WI38 (cell line): ENCODE data around the gene NECAB3.
"Not testable (repeated sequence)": the region's sequence is repeated elsewhere in the genome, so short reads cannot be mapped to it uniquely, and the experiment has no call there.

Source experiments
- H3K4me3 ChIP-seq: 2 replicates; pipeline ENCODE4 v1.5.1; 2011; ENCODE audit warnings: low read depth, mild to moderate bottlenecking, control low read depth, low read length
- TF ChIP-seq, protein P1 (sequence below): IDR thresholded peaks from 2 replicates; pipeline ENCODE4 v1.5.1; 2012; ENCODE audit warnings: low read depth, mild to moderate bottlenecking, control low read depth, low read length

Gene NECAB3

DNA sequence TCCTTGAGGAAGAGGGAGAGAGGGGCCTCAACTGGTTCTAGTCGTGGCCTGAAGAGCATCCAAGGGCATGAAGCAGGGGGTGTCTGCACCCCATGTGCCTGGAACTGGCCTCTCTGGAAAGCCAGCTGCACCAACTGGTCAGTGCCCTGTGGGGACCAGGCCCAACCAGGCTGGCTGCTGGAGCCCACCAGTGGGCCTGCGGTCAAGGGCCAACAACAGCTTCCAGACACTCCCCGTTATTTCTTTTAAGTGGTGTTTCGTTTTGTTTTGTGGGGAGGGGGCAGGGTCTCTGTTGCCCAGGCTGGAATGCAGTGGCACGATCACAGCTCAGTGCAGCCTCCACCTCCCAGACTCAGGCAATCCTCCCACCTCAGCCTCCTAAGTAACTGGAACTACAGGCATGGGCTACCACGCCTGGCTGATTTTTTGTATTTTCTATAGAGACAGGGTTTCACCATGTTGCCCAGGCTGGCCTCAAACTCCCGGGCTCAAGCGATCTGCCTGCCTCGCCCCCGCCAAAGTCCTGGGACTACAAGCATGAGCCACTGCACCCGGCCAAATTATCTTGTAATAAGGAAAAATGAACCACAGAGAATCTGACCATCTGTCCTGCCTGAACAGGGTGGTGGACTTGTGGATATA lies 24.0 kb downstream of the NECAB3 start:
- TF ChIP-seq, protein P1, sequence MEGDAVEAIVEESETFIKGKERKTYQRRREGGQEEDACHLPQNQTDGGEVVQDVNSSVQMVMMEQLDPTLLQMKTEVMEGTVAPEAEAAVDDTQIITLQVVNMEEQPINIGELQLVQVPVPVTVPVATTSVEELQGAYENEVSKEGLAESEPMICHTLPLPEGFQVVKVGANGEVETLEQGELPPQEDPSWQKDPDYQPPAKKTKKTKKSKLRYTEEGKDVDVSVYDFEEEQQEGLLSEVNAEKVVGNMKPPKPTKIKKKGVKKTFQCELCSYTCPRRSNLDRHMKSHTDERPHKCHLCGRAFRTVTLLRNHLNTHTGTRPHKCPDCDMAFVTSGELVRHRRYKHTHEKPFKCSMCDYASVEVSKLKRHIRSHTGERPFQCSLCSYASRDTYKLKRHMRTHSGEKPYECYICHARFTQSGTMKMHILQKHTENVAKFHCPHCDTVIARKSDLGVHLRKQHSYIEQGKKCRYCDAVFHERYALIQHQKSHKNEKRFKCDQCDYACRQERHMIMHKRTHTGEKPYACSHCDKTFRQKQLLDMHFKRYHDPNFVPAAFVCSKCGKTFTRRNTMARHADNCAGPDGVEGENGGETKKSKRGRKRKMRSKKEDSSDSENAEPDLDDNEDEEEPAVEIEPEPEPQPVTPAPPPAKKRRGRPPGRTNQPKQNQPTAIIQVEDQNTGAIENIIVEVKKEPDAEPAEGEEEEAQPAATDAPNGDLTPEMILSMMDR: no peak
- no peak overlapping the region for H3K4me3 ChIP-seq

DNA sequence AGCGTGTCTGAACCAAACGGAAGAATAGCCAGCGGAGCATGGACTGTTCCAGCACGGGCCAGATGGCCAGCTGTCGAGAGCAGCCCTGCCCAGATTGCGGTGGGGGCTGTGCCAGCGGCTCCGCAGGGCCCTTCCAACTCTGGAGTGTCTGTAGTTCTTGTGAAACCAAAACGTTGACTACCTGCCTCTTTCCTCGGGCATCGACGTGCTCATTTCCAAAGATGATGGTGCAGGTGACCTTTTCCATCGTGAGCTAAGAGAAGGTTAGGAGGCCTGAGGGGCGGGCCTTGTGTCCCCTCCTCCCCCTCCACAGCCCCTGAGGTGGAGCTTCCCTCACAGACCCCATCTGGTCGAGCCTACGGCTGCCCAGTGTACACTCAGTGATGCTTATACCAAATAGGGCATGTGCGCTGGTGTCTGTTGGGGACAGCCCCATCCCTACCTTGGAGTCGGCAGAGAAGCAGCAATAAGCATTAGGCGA lies 25.0 kb downstream of the NECAB3 start:
- TF ChIP-seq, protein P1: no peak

DNA sequence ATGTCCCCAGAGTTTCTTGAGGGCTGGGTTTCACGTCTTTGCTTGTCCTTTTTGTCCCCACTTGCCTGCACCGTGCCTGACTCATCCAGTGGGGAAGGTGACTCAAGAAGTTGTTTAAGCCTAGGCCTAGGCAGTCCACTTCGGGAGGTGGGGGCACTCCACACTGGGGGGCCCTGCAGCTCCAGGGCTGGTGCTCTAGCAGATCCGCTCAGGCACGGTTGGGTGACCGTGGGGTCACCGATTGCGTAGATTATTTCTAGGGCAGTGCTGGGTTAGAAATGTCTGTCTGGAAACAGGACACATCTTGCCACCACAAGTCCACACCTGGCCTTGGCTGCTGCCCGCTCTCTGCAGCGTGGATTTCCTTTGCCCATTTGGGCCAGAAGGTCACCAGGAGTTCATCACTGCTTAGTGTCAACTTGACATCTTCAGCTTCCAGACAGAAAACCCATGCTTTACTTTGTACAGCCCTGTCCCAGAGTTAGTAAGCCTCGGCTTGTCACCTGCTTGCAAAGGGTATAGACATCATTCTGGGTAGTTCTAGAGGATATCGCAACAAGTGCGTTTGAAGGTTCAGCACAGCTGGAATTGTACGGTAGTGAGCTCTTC lies 25.7 kb downstream of the NECAB3 start:
- H3K4me3 ChIP-seq: no peak overlapping the region
- TF ChIP-seq, protein P1: no peak

More for the DNA sequence above, 25.0 kb downstream of the NECAB3 start:
- no peak overlapping the region for H3K4me3 ChIP-seq

DNA sequence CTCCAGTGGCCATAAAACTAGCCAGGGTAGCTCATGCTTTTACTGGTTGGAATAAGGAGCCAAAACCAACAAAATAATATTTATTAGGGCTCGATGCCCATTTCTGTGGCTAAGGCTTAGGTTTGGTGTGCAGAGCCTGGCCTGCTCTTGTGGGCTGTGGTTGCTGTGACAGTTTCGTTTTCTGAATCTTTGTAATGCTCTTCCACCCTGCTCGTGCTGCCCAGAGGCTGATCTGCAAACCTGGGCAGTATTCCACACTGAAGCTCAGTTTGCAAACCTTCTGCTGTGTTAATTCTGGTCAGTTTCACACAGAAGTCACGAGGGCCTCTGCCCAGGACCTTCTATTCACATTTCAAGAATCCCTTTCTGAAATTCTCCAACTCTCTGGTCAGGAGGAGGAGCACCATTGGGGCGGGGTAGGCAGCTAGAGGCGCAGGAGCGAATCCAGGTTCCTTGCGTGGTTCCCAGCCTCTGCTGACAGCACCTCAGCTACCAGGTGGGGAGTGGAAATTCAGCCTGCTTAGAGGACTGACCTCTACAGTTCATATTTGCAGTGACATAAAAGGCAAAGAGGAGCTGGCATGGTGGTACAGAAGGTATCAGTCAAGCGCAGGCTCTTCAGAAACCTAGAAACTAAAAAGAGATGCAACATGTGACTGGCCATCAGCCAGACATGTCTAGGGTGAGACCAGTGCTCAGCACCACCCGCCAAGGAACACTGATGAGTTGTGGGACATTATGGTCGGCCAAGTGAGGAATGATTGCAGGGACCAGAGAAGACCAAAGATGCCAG lies 26.4 kb downstream of the NECAB3 start:
- H3K4me3 ChIP-seq: no peak overlapping the region
- TF ChIP-seq, protein P1: no peak

DNA sequence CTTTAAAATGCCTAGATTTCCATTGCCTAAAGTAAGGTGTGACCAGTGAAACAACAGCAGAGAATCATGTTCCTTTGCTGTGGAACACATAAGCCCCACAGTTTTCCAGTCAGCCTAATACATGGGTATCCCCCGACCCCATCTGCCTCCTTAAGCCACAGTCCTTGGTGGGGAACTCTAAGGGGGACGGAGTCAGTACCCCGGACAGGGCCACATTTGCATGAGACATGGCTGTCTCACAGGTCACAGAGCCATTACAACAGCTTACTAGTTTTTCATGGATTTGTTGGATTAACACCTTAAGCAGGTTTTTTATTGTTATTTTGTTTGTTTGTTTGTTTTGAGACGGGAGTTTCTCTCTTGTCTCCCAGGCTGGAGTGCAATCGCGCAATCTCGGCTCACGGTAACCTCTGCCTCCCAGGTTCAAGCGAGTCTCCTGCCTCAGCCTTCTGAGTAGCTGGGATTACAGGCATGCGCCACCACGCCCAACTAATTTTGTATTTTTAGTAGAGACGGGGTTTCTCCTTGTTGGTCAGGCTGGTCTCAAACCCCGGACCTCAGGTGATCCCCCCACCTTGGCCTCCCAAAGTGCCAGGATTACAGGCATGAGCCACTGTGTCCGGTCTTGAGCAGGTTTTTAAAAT lies 27.1 kb downstream of the NECAB3 start:
- not testable (repeated sequence) for H3K4me3 ChIP-seq

DNA sequence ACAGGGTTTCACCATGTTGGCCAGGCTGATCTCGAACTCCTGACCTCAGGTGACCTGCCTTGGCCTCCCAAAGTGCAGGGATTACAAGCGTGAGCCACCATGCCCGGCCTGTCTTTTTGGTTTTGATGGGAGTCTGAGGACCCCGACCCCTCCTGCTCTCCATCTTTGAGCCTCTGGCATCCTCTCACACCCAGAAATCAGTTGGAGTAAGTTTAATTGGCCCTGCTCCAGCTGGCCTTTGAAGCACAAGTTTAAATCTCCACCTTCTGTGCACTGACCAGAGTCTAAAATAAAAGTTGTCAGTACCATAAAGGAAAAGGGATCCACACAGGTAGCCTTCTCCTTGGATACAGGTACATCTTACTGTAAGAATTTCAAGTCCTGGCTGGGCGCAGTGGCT lies 28.0 kb downstream of the NECAB3 start:
- TF ChIP-seq, protein P1: no peak
- H3K4me3 ChIP-seq: no peak overlapping the region

DNA sequence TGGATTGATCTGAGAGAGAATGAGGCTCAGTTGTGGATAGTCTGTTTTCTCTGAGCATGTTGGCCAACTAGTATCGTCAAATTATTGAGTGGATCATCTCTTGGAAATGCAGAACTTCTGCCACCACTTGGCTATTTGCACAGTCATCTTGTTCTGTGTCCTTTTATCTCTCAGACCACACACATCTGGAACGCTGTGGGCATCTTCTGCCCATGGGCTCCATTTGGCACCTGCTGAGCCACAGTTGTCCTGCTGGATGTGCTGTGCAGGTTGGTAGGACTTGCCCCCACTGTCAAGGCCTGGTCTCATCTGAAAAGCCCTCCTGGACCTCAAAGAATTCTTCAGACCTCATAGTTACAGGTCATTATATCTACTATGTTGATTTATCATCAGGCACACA lies 28.8 kb downstream of the NECAB3 start:
- TF ChIP-seq, protein P1: no peak
- H3K4me3 ChIP-seq: no peak overlapping the region
